ENCODE results near the gene METTL23.

DNA sequence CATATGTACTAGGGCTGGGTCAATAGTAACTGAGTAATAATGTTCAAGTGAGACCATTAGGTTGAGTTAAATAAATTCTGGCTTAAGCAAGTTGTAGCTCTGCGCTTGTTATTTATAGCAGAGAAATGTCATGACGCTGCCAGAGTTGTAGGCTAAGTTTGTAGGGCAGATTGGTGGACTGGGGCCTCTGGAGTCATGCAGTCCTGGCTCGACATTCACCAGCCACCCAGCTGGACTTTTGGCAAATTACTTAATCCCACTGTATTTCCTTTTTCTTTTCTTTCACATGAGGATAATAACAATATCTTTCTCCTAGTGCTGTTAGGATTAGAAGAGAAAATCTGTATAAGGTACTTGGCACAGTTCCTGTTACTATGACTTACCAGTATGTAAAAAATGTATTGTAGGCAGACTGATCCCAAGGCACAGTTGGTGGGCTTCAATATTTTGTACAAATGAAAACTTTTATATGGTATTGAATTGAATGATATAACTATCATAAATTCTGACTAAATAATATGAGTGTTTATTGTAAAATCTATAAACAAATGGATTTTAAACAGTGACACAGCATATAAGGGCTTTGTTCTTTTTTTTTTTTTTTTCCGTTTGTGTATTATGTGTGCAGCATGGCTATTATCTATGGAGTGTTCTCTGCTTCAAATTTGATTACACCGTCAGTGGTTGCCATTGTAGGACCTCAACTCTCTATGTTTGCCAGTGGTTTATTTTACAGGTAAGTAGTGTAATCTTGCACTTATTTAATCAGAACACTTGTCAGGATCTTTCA, 13.9 kb downstream of the METTL23 start:
- TF ChIP-seq, protein P1, sequence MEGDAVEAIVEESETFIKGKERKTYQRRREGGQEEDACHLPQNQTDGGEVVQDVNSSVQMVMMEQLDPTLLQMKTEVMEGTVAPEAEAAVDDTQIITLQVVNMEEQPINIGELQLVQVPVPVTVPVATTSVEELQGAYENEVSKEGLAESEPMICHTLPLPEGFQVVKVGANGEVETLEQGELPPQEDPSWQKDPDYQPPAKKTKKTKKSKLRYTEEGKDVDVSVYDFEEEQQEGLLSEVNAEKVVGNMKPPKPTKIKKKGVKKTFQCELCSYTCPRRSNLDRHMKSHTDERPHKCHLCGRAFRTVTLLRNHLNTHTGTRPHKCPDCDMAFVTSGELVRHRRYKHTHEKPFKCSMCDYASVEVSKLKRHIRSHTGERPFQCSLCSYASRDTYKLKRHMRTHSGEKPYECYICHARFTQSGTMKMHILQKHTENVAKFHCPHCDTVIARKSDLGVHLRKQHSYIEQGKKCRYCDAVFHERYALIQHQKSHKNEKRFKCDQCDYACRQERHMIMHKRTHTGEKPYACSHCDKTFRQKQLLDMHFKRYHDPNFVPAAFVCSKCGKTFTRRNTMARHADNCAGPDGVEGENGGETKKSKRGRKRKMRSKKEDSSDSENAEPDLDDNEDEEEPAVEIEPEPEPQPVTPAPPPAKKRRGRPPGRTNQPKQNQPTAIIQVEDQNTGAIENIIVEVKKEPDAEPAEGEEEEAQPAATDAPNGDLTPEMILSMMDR (conservative IDR thresholded peaks at IDR 0.05 in 1 of 2, IDR thresholded peaks at IDR 0.05 in 1 of 2; ENCODE audit: extremely low read depth in 1 of 2, insufficient read depth in 1 of 2, low read depth in 1 of 2, low read length in 2 of 2): no peak
- TF ChIP-seq EZH2 (IDR thresholded peaks at IDR 0.05; ENCODE audit: borderline replicate concordance, low read length): no peak
